Panc1 (cell line): ENCODE measurements around the gene ZFP62. TPM values are rescaled to one million over a fixed set of nuclear protein-coding genes. Genes with fewer than 3 reads are reported as not detected.

Source experiments
- ATAC-seq: fragments of 200-7000 bp; cut with Tn5 transposase; 2 replicates; pipeline ENCODE4 v1.9.1; 2020; ENCODE audit warnings: mild to moderate bottlenecking, moderate library complexity
- BruUV-seq: library from RNA; stranded (reverse); fragments of 400-500 nt; replicated peaks from 2 replicates; lab custom pipeline; 2021; lab: Mats Ljungman, UMichigan
- CTCF ChIA-PET: fragments of 300-600 bp; sonication (Branson Sonifier 250); formaldehyde crosslinking; loops from one replicate; lab custom pipeline; 2022; ENCODE audit warnings: antibody characterized with exemption; lab: Charles Lee
- POLR2A ChIA-PET: fragments of 300-600 bp; sonication (Branson Sonifier 250); formaldehyde crosslinking; loops from one replicate; lab custom pipeline; 2022; ENCODE audit warnings: antibody characterized with exemption; lab: Charles Lee
- DNase-seq: peaks from one replicate; pipeline ENCODE4 v3.0.0-alpha.2; 2010; ENCODE audit warnings: low read depth, low spot score
- H3K27ac ChIP-seq: 2 replicates; pipeline ENCODE4 v1.5.1; 2011; ENCODE audit warnings: mild to moderate bottlenecking, low read length, inconsistent platforms
- H3K27me3 ChIP-seq: fragments of 200-500 bp; sonication (Bioruptor generic); 2 replicates; pipeline ENCODE4 v1.6.0; 2014; ENCODE audit warnings: low read length, inconsistent platforms; ENCODE audit not compliant: control insufficient read depth, insufficient read depth
- H3K36me3 ChIP-seq: fragments of 200-500 bp; sonication (Bioruptor generic); 2 replicates; pipeline ENCODE4 v1.5.1; 2014; ENCODE audit warnings: inconsistent platforms, mild to moderate bottlenecking, low read length, moderate library complexity; ENCODE audit not compliant: control insufficient read depth, insufficient read depth
- H3K4me1 ChIP-seq: 2 replicates; pipeline ENCODE4 v1.5.1; 2011; ENCODE audit warnings: inconsistent platforms, mild to moderate bottlenecking, low read length, moderate library complexity; ENCODE audit not compliant: control insufficient read depth, insufficient read depth
- H3K4me3 ChIP-seq, 2 experiments: 2 replicates each; pipeline ENCODE4 v1.5.1; 2011 to 2012; ENCODE audit warnings: low read depth in 2 of 2, low read length in 2 of 2, mild to moderate bottlenecking in 2 of 2, inconsistent platforms in 1 of 2, moderate library complexity in 1 of 2
- H3K9me3 ChIP-seq: fragments of 200-500 bp; sonication (Bioruptor generic); 2 replicates; pipeline ENCODE4 v1.5.1; 2014; ENCODE audit warnings: low read depth, mild to moderate bottlenecking, inconsistent platforms, low read length, moderate library complexity; ENCODE audit not compliant: control insufficient read depth, insufficient read depth
- POLR2AphosphoS5 ChIP-seq: IDR thresholded peaks from 2 replicates; pipeline ENCODE4 v1.6.1; 2012; ENCODE audit warnings: mild to moderate bottlenecking, low read depth, low read length, moderate library complexity
- SIN3A ChIP-seq: IDR thresholded peaks from 2 replicates; pipeline ENCODE4 v1.6.1; 2012; ENCODE audit warnings: low read depth, mild to moderate bottlenecking, low read length, moderate library complexity, borderline replicate concordance; ENCODE audit not compliant: insufficient read depth
- TCF7L2 ChIP-seq: IDR thresholded peaks from 2 replicates; pipeline ENCODE4 v1.6.1; 2011; ENCODE audit warnings: mild to moderate bottlenecking, low read depth, low read length, inconsistent platforms
- in situ Hi-C: cut with HindIII; loops from 2 replicates; pipeline ENCODE4 v1.10.0; 2016; ENCODE audit warnings: low sequenced_read_pairs, low pct_unique_long_range_greater_than_20kb
- intact Hi-C: fragments of 100-400 bp; cut with micrococcal nuclease; formaldehyde crosslinking; loops from one replicate; pipeline ENCODE4 v1.10.0; 2022; ENCODE audit not compliant: unreplicated experiment
- total RNA-seq: library from RNA; stranded (reverse); gene quantifications from one replicate; pipeline ENCODE4 v1.2.1, GENCODE V29; 2021; ENCODE audit not compliant: unreplicated experiment
- TF ChIP-seq, protein P1 (sequence below): fragments of 450-650 bp; IDR thresholded peaks from 2 replicates; pipeline ENCODE4 v1.5.1; 2017; ENCODE audit warnings: mild to moderate bottlenecking
- TF ChIP-seq, protein P2 (sequence below), 2 experiments: IDR thresholded peaks; 2 replicates each; pipeline ENCODE4 v1.6.1; 2011 to 2012; ENCODE audit warnings: low read depth in 2 of 2, control low read depth in 1 of 2, low read length in 1 of 2, mild to moderate bottlenecking in 1 of 2, moderate library complexity in 1 of 2; ENCODE audit not compliant: insufficient read depth in 1 of 2

Gene ZFP62
- total RNA-seq, 1 experiment from 2014 or later, result 17.8 TPM

DNA sequence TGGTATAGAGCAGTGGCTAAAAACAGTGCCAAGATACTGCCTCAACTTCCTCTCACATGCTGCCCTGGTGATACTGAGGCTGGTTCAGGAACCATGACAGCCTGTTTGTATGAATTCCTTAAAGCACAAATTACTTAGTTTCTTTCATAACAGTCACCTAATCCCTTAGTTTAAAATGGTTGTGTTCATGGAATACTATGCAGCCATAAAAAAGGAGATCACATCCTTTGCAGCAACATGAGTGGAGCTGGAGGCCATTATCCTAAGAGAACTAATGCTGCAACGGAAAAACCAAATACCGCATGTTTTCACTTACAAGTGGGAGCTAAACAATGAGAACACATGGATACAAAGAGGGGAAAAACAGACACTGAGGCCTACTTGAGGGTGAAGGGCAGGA is 21.8 kb downstream of the ZFP62 start:
- Histone ChIP-seq H3K4me3 (no peak overlapping the region), H3K27ac (no peak overlapping the region), H3K36me3 (no peaks in the 10 kb centered on the region), H3K4me1 (no peaks in the 10 kb centered on the region), H3K9me3 (no peaks in the 10 kb centered on the region), H3K27me3 (no peaks in the 10 kb centered on the region)
- ChIA-PET CTCF (no interaction called here), POLR2A (no interaction called here)
- ATAC-seq, result no peak
- intact Hi-C loops, result no loop called here
- in situ Hi-C loops, result no loop called here
- DNase-seq, result no peak
- no TSS peak for BruUV-seq
- TF ChIP-seq POLR2AphosphoS5 (no peak), TCF7L2 (no peak), SIN3A (no peak)
- TF ChIP-seq, protein P1, sequence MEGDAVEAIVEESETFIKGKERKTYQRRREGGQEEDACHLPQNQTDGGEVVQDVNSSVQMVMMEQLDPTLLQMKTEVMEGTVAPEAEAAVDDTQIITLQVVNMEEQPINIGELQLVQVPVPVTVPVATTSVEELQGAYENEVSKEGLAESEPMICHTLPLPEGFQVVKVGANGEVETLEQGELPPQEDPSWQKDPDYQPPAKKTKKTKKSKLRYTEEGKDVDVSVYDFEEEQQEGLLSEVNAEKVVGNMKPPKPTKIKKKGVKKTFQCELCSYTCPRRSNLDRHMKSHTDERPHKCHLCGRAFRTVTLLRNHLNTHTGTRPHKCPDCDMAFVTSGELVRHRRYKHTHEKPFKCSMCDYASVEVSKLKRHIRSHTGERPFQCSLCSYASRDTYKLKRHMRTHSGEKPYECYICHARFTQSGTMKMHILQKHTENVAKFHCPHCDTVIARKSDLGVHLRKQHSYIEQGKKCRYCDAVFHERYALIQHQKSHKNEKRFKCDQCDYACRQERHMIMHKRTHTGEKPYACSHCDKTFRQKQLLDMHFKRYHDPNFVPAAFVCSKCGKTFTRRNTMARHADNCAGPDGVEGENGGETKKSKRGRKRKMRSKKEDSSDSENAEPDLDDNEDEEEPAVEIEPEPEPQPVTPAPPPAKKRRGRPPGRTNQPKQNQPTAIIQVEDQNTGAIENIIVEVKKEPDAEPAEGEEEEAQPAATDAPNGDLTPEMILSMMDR, result no peak
- TF ChIP-seq, protein P2, sequence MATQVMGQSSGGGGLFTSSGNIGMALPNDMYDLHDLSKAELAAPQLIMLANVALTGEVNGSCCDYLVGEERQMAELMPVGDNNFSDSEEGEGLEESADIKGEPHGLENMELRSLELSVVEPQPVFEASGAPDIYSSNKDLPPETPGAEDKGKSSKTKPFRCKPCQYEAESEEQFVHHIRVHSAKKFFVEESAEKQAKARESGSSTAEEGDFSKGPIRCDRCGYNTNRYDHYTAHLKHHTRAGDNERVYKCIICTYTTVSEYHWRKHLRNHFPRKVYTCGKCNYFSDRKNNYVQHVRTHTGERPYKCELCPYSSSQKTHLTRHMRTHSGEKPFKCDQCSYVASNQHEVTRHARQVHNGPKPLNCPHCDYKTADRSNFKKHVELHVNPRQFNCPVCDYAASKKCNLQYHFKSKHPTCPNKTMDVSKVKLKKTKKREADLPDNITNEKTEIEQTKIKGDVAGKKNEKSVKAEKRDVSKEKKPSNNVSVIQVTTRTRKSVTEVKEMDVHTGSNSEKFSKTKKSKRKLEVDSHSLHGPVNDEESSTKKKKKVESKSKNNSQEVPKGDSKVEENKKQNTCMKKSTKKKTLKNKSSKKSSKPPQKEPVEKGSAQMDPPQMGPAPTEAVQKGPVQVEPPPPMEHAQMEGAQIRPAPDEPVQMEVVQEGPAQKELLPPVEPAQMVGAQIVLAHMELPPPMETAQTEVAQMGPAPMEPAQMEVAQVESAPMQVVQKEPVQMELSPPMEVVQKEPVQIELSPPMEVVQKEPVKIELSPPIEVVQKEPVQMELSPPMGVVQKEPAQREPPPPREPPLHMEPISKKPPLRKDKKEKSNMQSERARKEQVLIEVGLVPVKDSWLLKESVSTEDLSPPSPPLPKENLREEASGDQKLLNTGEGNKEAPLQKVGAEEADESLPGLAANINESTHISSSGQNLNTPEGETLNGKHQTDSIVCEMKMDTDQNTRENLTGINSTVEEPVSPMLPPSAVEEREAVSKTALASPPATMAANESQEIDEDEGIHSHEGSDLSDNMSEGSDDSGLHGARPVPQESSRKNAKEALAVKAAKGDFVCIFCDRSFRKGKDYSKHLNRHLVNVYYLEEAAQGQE (IDR thresholded peaks at IDR 0.05; ENCODE audit: insufficient read depth in 1 of 2, low read depth in 2 of 2, low read length in 1 of 2), result no peak

DNA sequence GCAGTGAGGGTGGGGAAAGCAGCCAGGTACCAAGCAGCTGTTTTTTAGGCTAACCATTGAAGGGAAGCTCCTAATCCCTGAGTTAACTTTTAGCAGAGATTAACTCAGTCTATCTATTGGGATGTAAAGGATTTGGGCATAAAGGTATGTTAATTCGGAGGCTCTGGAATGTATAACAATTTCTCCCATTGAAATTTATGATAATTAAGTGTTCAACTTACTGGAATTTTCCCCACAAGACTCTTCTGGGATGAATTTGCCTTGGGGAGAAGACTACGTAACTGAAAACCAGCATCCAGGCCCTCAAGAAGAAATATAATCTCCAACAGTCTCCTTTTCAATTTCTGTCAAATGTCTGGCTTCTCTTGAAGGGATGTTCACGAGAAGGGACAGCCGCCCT is 23.6 kb downstream of the ZFP62 start:
- no peaks in the 10 kb centered on the region for H3K36me3 ChIP-seq
- H3K4me1 ChIP-seq, result peaks cover 3% of the 10 kb centered on the region; the same call in 1 of the 2 replicates
- no peak overlapping the region for H3K4me3 ChIP-seq
- in situ Hi-C loops (no loop called here), intact Hi-C loops (no loop called here)
- no peak for TF ChIP-seq SIN3A
- no peak for TF ChIP-seq TCF7L2
- TF ChIP-seq, protein P1, result no peak
- no peaks in the 10 kb centered on the region for H3K9me3 ChIP-seq
- CTCF ChIA-PET, result no interaction called here
- POLR2A ChIA-PET, result no interaction called here
- ATAC-seq (no peak), DNase-seq (no peak)
- BruUV-seq, result no TSS peak
- H3K27me3 ChIP-seq, result no peaks in the 10 kb centered on the region
- no peak overlapping the region for H3K27ac ChIP-seq
